Keratinocyte (primary cell): ENCODE results near the gene ULBP3. TPM values are rescaled to one million over a fixed set of nuclear protein-coding genes. Genes with fewer than 3 reads are reported as not detected.
"Not testable (repeated sequence)": the region's sequence is repeated elsewhere in the genome, so short reads cannot be mapped to it uniquely, and the experiment has no call there.

ENCODE experiments used
- DNase-seq: peaks from one replicate; pipeline ENCODE4 v3.0.0-alpha.2; 2011; ENCODE audit warnings: low read depth, missing footprints, low spot score
- FAIRE-seq: peaks from 2 replicates; lab custom pipeline; 2011; peaks lifted over from hg19 to GRCh38; lab: Jason Lieb, UNC
- H2AFZ ChIP-seq: 2 replicates; pipeline ENCODE4 v1.6.0; 2012; ENCODE audit warnings: low read length, control low read depth, inconsistent platforms; ENCODE audit not compliant: control insufficient read depth
- H3K27ac ChIP-seq: 2 replicates; pipeline ENCODE4 v1.5.1; 2011; ENCODE audit warnings: low read length; ENCODE audit not compliant: control insufficient read depth, insufficient read depth
- H3K27me3 ChIP-seq: 3 replicates; pipeline ENCODE4 v1.6.0; 2011; ENCODE audit warnings: low read length; ENCODE audit not compliant: control insufficient read depth, insufficient read depth; ENCODE audit errors: extremely low read depth
- H3K36me3 ChIP-seq, 2 experiments: 2 replicates in 1 of 2; 3 replicates in 1 of 2; pipeline ENCODE4 v1.5.1; 2011; ENCODE audit warnings: low read length in 2 of 2, mild to moderate bottlenecking in 1 of 2; ENCODE audit not compliant: control insufficient read depth in 2 of 2, insufficient read depth in 2 of 2; ENCODE audit errors: extremely low read depth in 1 of 2
- H3K4me1 ChIP-seq: 3 replicates; pipeline ENCODE4 v1.5.1; 2011; ENCODE audit warnings: low read length; ENCODE audit not compliant: control insufficient read depth, insufficient read depth; ENCODE audit errors: extremely low read depth
- H3K4me2 ChIP-seq: 3 replicates; pipeline ENCODE4 v1.6.0; 2011; ENCODE audit warnings: low read depth, low read length; ENCODE audit not compliant: control insufficient read depth, insufficient read depth; ENCODE audit errors: extremely low read depth
- H3K4me3 ChIP-seq, 3 experiments: fragments of 200-600 bp in 1 of 3; sonication (generic) in 1 of 3; 2 replicates in 2 of 3; 3 replicates in 1 of 3; pipeline ENCODE4 v1.5.1; 2011 to 2016; ENCODE audit warnings: low read length in 3 of 3, mild to moderate bottlenecking in 3 of 3, control low read depth in 2 of 3, inconsistent platforms in 1 of 3, low read depth in 1 of 3, mixed read lengths in 1 of 3, mixed run types in 1 of 3, moderate library complexity in 1 of 3; ENCODE audit not compliant: control insufficient read depth in 2 of 3, insufficient read depth in 2 of 3; ENCODE audit errors: extremely low read depth in 1 of 3
- H3K79me2 ChIP-seq: 2 replicates; pipeline ENCODE4 v1.6.0; 2012; ENCODE audit warnings: low read length; ENCODE audit not compliant: control insufficient read depth, insufficient read depth
- H3K9ac ChIP-seq: 3 replicates; pipeline ENCODE4 v1.6.0; 2011; ENCODE audit warnings: low read length; ENCODE audit not compliant: control insufficient read depth, insufficient read depth; ENCODE audit errors: extremely low read depth
- H3K9me1 ChIP-seq: 3 replicates; pipeline ENCODE4 v1.6.0; 2011; ENCODE audit warnings: low read length; ENCODE audit not compliant: control insufficient read depth, insufficient read depth; ENCODE audit errors: extremely low read depth
- H3K9me3 ChIP-seq: 2 replicates; pipeline ENCODE4 v1.5.1; 2012; ENCODE audit warnings: low read depth, low read length; ENCODE audit not compliant: control insufficient read depth
- H4K20me1 ChIP-seq: 3 replicates; pipeline ENCODE4 v1.6.0; 2011; ENCODE audit warnings: low read length; ENCODE audit not compliant: control insufficient read depth, insufficient read depth; ENCODE audit errors: extremely low read depth
- CTCF ChIP-seq, 3 experiments: IDR thresholded peaks in 1 of 3; conservative IDR thresholded peaks in 1 of 3; optimal IDR thresholded peaks in 1 of 3; 2 replicates in 2 of 3; 3 replicates in 1 of 3; pipeline versions ENCODE3 to v1.5.1; 2011; ENCODE audit warnings: low read length in 3 of 3, mild to moderate bottlenecking in 3 of 3, moderate library complexity in 2 of 3, control low read depth in 1 of 3, inconsistent platforms in 1 of 3; ENCODE audit not compliant: insufficient read depth in 2 of 3; ENCODE audit errors: extremely low read depth in 1 of 3
- EZH2 ChIP-seq: IDR thresholded peaks from one replicate; pipeline ENCODE4 v1.6.1; 2012; ENCODE audit warnings: inconsistent platforms, mild to moderate bottlenecking, low read length, moderate library complexity
- dilution Hi-C: fragments of 300-500 bp; cut with MboI; formaldehyde crosslinking; loops from one replicate; pipeline ENCODE4 v1.7.0; 2020; ENCODE audit warnings: low sequenced_read_pairs; ENCODE audit not compliant: extremely low pct_ligation_motif_present
- polyA plus RNA-seq, 5 experiments: library from polyadenylated mRNA; depleted of rRNA in 3 of 5; stranded (reverse) in 3 of 5; stranded (forward) in 1 of 5; unstranded in 1 of 5; fragments of >200 nt; gene quantifications; 1 replicate in 1 of 5; 2 replicates in 3 of 5; 3 replicates in 1 of 5; pipeline versions ENCODE4 v1.2.1 to v1.2.3, GENCODE V29; 2011 to 2012; ENCODE audit warnings: missing spikeins in 2 of 5, low read depth in 1 of 5, low replicate concordance in 1 of 5

Gene ULBP3
- polyA plus RNA-seq, 1 donor (not counting 4 experiments of a cell fraction or from before 2014, with no cell fraction given), result 7.4 TPM

GRCh38 chr6:150076196-150076893, 7.4 kb upstream of the ULBP3 start:
- dilution Hi-C loops, result no loop called here
- no peak overlapping the region for H3K4me2 ChIP-seq
- no peak overlapping the region for H3K9ac ChIP-seq

GRCh38 chr6:150075034-150075421, 6.1 kb upstream of the ULBP3 start:
- DNase-seq, result no peak
- no peak for FAIRE-seq
- TF ChIP-seq EZH2 (no peak), CTCF (optimal IDR thresholded peaks at IDR 0.05 in 1 of 3, IDR thresholded peaks at IDR 0.05 in 1 of 3, conservative IDR thresholded peaks at IDR 0.05 in 1 of 3; ENCODE audit: extremely low read depth in 1 of 3, insufficient read depth in 2 of 3, low read length in 3 of 3) (no peak)

More at GRCh38 chr6:150076196-150076893, 7.4 kb upstream of the ULBP3 start:
- FAIRE-seq, result no peak
- Histone ChIP-seq H2AFZ (no peak overlapping the region), H3K4me1 (peaks cover 18% of the 10 kb centered on the region), H3K4me3 (no peak overlapping the region), H4K20me1 (no peaks in the 10 kb centered on the region), H3K27ac (no peak overlapping the region), H3K27me3 (no peaks in the 10 kb centered on the region), H3K9me3 (no peaks in the 10 kb centered on the region), H3K79me2 (no peaks in the 10 kb centered on the region), H3K9me1 (no peaks in the 10 kb centered on the region), H3K36me3 (no peaks in the 10 kb centered on the region)
- DNase-seq, result no peak
- TF ChIP-seq EZH2 (no peak), CTCF (optimal IDR thresholded peaks at IDR 0.05 in 1 of 3, IDR thresholded peaks at IDR 0.05 in 1 of 3, conservative IDR thresholded peaks at IDR 0.05 in 1 of 3; ENCODE audit: extremely low read depth in 1 of 3, insufficient read depth in 2 of 3, low read length in 3 of 3) (peak; percentile 20 to 39 (median 21))

GRCh38 chr6:150074396-150075033, 5.6 kb upstream of the ULBP3 start:
- H3K36me3 ChIP-seq, H3K9me3 ChIP-seq, dilution Hi-C loops, H3K4me2 ChIP-seq, H3K27me3 ChIP-seq, H3K9ac ChIP-seq, H3K27ac ChIP-seq, H3K9me1 ChIP-seq, FAIRE-seq, H2AFZ ChIP-seq, H3K4me3 ChIP-seq, DNase-seq, H4K20me1 ChIP-seq, H3K79me2 ChIP-seq: not testable (repeated sequence)
- H3K4me1 ChIP-seq, result peaks cover 27% of the 10 kb centered on the region

More at GRCh38 chr6:150075034-150075421, 6.1 kb upstream of the ULBP3 start:
- no peaks in the 10 kb centered on the region for H3K9me1 ChIP-seq
- no peak overlapping the region for H3K4me3 ChIP-seq
- H2AFZ ChIP-seq, result no peak overlapping the region
- no peak overlapping the region for H3K9ac ChIP-seq
- H3K36me3 ChIP-seq, result no peaks in the 10 kb centered on the region
- H3K79me2 ChIP-seq, result no peaks in the 10 kb centered on the region
- no peaks in the 10 kb centered on the region for H3K27me3 ChIP-seq
- no peaks in the 10 kb centered on the region for H3K9me3 ChIP-seq
- H4K20me1 ChIP-seq, result no peaks in the 10 kb centered on the region
- dilution Hi-C loops, result no loop called here
- H3K4me1 ChIP-seq, result peaks cover 27% of the 10 kb centered on the region
- no peak overlapping the region for H3K27ac ChIP-seq
- H3K4me2 ChIP-seq, result no peak overlapping the region
